ENCODE measurements around the gene WDR33. TPM values are rescaled to one million over a fixed set of nuclear protein-coding genes. Genes with fewer than 3 reads are reported as not detected.

The WDR33 gene
- total and polyA plus RNA-seq, 9 of the 15 experiments (the other 6 are each of a cell fraction or from before 2014, with no cell fraction given) = 24.2 to 57.4 (median 38.4) TPM

GRCh38 chr2:127811397-127812321 is 688 bp upstream of the WDR33 start (continued):
- TF ChIP-seq TFAP4 (CRISPR knock-in tag; IDR thresholded peaks at IDR 0.05; ENCODE audit: borderline replicate concordance) (no peak), CHAMP1 (IDR thresholded peaks at IDR 0.05) (no peak), SREBF2 (CRISPR knock-in tag; IDR thresholded peaks at IDR 0.05) (no peak), ZBTB40 (IDR thresholded peaks at IDR 0.05) (0 out of 2 replicates have a peak, but pooled peaks have one; percentile 25), ZBTB40 (CRISPR knock-in tag; IDR thresholded peaks at IDR 0.05) (no peak), TAF1 (IDR thresholded peaks at IDR 0.05; ENCODE audit: control insufficient read depth, extremely low read depth, insufficient read depth, low read length, severe bottlenecking) (no peak), NFE2L1 (tag; IDR thresholded peaks at IDR 0.05; ENCODE audit: borderline replicate concordance, low read depth) (no peak), ZNF589 (CRISPR knock-in tag; IDR thresholded peaks at IDR 0.05; ENCODE audit: low read depth) (no peak), ZNF12 (CRISPR knock-in tag; IDR thresholded peaks at IDR 0.05) (0 out of 2 replicates have a peak, but pooled peaks have one; percentile 5), MLLT1 (IDR thresholded peaks at IDR 0.05) (peak in 1 of 2 experiments; percentile 61; a peak in 2 of 4 replicates), HDAC2 (IDR thresholded peaks at IDR 0.05) (no peak), GABPB1 (CRISPR knock-in tag; IDR thresholded peaks at IDR 0.05) (peak; percentile 5; the same call in 1 of the 2 replicates)
